HG02840 (cell line): ENCODE results near the gene MACIR.

Source experiments
- ATAC-seq: cut with Tn5 transposase; IDR thresholded peaks from one replicate; pipeline ENCODE4 v1.9.1; 2021; ENCODE audit warnings: mild to moderate bottlenecking, moderate library complexity, moderate number of reproducible peaks; ENCODE audit not compliant: unreplicated experiment, low FRiP score

The MACIR gene

DNA sequence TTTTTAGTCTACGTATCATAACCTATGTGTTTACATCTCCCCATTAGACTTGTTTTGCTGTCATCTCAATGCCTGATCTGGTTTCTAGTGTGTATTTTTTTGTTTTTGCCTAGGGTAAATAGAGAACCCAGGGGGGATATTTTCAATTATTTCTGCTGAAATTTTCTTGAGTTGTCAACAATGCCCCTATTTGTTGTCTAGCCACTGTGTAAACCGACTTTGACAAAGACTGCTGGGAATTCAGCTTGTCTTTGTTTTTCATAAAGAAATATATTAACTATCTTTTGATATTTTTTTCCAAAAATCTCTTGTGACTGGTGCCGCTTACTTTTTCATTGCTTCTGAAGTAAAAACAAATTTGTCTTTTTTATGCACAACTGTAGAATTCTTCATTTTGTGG lies 28.1 kb downstream of the MACIR start:
- ATAC-seq, result no peak

DNA sequence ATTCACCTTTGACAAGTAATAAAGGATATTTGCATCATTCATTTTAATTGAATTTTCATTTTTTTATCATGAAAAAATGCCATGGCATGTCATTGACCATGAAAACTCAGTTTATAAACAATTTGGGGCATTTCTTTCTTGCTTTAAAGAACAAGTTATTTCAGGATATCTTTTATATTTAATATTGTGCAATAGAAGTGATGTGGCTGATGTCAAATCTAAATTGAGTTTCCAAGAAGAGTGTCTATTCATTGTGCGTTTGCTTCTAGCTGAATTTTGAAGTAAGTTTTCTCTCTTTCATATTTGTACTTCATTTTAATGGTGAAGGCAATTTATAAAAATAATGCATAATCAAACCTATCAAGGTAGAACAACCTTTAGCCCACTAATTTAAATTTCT lies 30.5 kb downstream of the MACIR start:
- ATAC-seq, result no peak

DNA sequence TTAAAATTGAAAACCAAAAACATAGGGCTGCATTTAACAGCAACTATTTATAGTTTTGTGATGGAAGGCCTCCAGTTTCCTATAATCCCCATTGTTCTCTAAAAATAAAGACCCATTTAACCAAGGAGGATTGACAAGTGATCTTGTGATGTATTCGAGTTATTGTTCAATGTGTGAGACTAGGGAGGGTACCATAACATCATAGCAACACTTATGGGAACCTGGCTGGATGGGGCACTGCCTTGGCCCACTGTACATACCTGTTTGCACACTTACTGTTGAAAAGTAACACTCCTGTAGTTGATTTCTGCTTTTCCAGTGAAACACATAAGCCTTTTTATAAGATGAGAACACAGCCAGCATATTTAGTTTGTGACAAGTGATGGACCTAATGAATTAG lies 32.3 kb downstream of the MACIR start:
- no peak for ATAC-seq

DNA sequence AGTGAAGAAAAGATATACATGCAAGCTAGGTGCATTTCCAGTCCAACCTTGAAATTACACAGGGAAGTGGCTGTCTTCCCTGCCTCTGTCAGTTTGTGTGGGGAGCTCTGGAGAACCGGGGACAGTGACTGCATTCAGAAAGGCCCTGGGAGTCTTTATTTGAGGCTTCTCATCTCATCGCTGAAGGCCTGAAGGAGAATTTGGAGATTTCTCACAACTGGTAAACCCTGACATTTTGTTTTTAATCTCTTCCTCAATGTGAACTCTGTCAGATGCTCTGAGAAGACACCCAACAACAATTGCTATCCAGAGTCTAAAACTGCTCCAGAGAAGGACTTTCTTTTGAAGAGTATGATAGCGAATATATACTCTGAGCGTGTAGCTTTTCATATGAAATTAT lies 33.0 kb downstream of the MACIR start:
- no peak for ATAC-seq

DNA sequence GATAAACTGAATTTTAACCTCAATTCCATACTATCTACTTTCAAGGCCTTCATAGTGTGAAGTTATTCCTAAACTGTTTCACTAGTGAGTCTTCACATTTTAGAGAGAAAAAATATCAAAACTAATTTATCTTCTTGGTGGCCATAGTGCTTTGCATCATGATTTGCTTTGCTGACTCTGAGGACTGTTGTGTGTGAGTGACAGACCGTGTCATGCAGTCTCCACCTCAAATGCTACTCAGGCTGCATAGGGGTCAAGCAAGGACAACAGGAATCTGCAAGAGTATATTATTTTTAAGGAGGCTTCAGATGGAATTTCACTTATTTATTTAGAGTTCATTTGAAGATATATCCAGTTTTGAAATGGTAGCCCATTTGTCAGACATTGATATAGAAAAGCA lies 34.5 kb downstream of the MACIR start:
- ATAC-seq, result no peak

DNA sequence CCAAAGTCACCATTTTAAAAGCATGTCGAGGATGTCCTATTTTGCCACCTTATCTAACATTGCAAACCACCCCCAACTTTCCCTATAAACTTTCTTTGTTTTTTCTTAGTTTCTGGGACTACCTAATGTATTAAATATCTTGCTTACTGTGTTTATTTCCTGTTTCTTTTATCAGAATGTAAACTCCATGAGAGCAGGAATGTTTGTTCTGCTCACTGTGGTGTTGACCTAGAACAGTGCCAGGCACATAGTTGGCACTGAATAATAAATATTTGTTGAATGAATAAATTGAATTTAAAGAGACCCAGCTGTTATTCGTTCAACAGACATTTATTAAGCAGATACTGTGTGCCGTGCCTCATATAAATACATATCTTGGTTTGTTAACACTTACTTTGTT lies 35.2 kb downstream of the MACIR start:
- no peak for ATAC-seq

DNA sequence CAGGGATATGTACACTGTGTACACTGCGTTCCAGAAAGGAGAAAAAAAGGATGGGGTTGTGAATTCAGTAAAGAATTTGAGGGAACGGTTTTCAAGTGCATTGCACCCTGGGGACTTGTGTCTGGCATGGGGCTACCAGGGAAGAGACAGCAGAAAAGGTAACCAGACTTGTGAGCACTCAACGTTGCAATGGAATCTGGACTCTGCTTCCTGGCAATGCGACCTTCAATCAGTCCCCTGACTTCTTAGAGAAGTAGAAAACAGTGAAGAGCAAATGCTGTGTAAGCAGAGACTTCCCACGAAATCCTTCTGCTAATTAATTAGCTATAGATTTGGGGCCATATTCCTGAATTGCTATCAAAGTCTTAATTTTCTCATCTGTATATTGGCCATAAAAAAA lies 36.3 kb downstream of the MACIR start:
- no peak for ATAC-seq

DNA sequence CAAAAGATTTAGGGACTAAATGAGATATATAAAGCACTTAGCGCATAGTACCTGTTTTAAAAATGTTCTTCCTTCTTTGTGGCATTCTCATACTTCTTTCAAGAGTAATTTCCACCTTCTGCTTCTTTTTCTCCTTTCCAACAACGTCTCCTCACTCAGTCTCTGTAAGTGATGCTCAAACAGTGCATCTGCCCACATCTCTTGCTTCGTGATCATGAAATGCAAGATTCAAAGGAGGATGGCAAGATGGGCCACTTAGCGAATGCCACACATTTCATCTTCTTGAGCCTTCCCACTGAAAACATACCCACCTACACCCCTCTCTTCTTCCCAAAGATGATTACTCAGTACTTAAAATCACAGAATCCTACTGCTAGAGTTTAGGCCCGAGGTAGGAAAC lies 36.9 kb downstream of the MACIR start:
- no peak for ATAC-seq

DNA sequence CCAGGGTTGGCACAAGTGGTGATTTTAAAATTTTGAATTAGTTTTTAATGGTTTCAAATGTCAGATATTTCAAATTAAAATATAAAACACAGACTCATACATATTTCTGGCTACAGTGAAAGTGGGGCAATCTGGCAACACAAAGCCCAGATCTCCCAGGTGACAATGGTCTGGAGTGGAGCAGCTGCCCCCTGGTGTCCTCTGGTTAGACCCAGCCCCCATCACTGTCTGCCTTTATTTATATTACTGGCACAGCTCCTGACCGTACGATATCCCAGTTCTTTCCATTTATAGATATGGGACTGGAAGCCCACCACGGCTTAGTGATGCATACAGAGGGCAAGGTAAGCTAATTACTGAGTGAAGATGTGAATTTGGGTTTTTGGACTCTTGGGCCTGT lies 37.3 kb downstream of the MACIR start:
- no peak for ATAC-seq

DNA sequence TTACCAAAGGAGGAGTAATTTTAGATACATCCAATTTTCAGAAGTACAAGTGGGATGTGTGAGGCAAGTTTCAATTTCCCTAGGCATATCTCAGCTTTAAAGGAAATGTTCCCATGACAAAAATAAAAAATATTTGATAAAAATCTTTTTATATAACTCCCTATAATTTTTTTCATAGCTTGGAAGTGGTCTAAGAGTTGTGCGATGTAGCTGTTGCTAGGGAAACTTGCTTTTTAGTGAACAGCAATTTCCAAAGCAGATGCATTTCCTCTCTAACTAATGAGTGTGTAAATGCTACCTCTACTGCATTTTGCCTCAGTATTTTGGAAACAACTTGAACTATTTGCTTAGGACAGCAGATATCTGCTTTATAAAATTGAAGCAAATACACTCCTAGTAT lies 39.6 kb downstream of the MACIR start:
- no peak for ATAC-seq

DNA sequence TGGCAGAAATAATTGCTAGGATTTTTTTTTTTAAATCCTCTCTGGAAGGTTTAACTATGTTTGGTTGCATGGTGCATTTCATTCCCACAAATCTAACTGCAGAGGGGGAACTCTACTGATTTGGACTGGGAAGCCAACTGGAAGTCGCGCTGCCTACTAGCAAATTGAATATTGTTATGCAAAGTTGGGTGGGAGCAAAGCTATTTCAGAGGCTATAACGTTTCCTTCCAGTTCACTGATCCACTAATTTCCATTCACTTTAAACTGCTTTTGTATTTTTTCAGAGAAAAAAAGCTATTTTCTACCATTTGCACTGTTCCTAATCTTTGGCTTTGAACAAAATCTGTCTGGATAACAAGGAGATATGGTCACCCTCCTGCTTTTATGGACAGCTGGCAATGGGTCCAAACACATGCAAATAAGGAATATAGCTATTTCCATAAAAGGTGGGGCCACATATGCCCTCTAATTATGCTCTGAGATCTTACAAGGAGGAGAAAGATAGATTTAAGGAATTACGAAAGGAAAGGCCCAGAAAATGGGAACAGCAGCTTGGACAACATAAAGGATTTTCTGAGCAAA lies 40.1 kb downstream of the MACIR start:
- ATAC-seq, result no peak

DNA sequence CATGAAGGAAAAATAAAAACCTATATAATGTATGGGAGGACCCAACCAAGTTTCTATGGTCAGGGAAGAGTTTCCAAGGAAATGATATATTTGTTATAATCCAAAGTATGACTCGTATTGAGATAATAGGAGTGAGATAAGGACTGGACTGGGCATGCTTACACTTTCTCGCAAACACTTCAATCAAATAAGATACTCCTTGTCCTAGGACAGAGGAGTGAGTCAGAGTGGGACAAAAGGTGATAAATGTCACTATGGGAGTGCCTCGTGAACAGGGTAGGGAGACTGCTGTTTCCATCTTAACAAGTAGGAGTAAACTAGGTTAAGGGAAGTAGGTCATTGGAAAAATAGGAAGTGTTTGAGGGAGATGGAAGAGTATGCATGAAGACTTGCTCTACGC lies 47.2 kb downstream of the MACIR start:
- ATAC-seq, result no peak

DNA sequence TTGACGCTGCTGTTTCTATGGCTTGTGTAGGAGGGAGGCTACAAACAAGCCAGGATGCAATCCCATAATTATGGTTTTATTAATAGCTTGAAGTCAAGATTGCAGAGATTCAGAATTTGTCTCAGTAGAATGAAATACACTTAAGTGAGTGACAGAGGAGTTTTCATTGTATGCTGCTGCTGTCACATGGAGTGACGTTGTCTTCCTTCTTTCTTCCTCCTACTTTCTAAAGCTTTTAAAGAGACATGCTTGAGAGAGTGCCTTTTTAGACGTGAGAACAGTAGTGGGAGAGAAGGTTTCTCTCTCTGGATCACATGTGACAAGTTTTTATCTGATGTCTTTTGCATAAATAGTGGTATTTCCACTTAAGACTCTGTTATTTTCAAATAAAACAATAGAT lies 48.9 kb downstream of the MACIR start:
- ATAC-seq, result no peak

DNA sequence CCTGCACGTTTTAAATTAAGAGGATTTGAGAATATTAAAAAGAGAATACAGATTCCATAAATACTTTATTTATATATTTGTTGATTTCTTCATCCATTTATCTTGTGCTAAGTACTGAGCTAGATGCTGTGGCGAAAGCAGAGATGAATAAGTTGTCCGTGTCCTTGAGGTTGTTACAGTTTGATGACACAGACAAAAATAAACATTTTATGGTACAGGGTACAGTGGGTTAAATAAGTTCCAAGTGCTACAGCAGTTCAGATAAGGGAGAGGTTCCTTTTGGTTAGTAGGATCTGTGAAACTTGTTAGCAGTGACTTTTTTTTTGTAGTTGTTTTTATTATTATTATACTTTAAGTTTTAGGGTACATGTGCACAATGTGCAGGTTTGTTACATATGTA lies 50.2 kb downstream of the MACIR start:
- ATAC-seq, result no peak

DNA sequence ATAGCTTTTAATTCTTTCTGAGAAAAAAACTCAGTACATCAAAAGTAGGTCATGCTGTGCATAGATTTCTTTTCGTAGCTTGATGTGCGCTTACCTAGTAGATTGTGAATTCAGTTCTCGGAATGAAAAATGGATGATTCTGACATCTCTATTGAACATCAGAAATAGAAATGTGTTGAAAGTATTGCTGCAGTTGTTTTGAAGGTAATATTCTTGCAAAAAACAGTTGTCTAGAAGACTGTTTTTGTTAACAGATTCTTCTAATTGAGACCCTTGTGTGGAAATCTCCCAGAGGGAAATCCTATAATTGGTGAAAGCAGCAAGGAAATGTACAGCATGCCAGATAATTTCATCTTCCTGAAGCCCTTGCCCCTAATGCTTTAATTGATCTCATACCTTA lies 54.5 kb downstream of the MACIR start:
- no peak for ATAC-seq

DNA sequence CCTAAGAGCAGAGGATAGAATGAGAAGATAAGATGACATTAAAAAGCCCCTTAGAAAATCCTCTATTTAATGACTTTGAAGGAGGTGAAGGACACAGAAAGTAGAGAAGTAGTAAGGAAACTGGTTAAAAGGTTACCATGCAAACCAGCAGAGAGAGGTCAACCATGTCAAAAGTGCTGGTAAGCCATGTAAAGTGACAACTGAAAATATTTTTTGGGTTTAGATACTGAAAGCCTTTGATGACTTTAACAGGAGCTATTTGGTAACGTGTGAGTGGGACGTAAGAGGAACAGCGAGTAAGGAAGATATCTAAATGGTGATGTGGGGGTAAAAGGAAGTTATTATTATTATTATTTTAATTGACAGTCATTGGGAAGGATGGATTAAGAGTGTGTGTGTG lies 56.9 kb downstream of the MACIR start:
- ATAC-seq, result no peak

DNA sequence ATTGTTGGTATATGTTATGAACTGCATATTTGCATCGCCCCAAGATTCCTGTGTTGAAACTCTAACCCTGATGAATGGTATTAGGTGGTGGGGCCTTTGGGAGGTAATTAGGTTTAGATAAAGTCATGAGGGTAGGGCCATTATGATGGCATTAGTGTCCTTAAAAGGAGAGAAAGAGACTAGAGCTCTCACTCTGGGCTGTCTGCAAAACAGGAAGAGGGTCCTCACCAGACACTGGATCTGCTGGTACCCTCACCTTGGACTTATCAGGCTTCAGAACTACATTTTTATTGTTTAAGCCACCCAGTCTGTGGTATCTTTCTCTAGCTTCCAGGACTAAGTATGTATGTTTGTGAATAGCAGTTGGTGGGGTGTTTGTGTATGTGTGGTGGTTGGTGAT lies 68.9 kb downstream of the MACIR start:
- ATAC-seq, result no peak

DNA sequence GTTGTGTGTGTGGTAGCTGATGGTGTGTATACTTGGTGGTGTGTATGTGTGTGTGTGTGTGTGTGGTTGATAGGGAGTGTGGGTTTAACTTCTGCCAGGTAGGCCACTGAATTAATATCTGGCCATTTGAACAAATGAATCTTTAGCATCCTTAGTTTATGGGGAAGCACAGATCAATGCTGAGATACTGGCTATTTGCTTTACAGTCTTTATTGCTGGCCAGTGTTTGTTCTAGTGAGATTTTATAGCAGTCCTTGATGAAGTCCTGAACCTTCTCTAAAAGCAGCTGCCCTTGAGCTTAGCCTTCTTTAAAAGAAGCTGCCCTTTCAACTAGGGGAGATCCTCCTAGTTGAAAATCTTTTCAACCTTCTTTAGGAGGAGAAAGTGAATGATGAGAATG lies 69.3 kb downstream of the MACIR start:
- no peak for ATAC-seq
